ENCODE results near the gene SEMA4D.

SEMA4D gene

GRCh38 chr9:89408628-89409101, 89.2 kb downstream of the SEMA4D start:
- peaks cover 8% of the 10 kb centered on the region for H3K9me3 ChIP-seq (ENCODE audit: control insufficient read depth, low read length)
- no peak overlapping the region for H3K4me3 ChIP-seq (ENCODE audit: extremely low read depth, insufficient read depth, low read length, poor library complexity, severe bottlenecking)
- no peaks in the 10 kb centered on the region for H3K4me1 ChIP-seq (ENCODE audit: control insufficient read depth, insufficient read depth, low read length, poor library complexity, severe bottlenecking)
- no peak overlapping the region for H3K27ac ChIP-seq (ENCODE audit: low read depth, low read length, severe bottlenecking)
- H3K36me3 ChIP-seq (ENCODE audit: control insufficient read depth, insufficient read depth, low read length), result no peaks in the 10 kb centered on the region
- WGBS, 2 experiments (ENCODE audit: insufficient coverage in 2 of 2), result 88 to 96% methylated on average over 8 to 12 of the region's 12 CpGs

GRCh38 chr9:89407070-89407469, 90.8 kb downstream of the SEMA4D start:
- Histone ChIP-seq H3K9me3 (ENCODE audit: control insufficient read depth, low read length) (peaks cover 8% of the 10 kb centered on the region), H3K27ac (ENCODE audit: low read depth, low read length, severe bottlenecking) (no peak overlapping the region), H3K4me1 (ENCODE audit: control insufficient read depth, insufficient read depth, low read length, poor library complexity, severe bottlenecking) (no peaks in the 10 kb centered on the region), H3K36me3 (ENCODE audit: control insufficient read depth, insufficient read depth, low read length) (no peaks in the 10 kb centered on the region), H3K4me3 (ENCODE audit: extremely low read depth, insufficient read depth, low read length, poor library complexity, severe bottlenecking) (no peak overlapping the region)
- 100% methylated on average over 1 of the region's 2 CpGs; no CpG with 5 or more reads in 1 of the 2 experiments for WGBS, 2 experiments (ENCODE audit: insufficient coverage in 2 of 2)

DNA sequence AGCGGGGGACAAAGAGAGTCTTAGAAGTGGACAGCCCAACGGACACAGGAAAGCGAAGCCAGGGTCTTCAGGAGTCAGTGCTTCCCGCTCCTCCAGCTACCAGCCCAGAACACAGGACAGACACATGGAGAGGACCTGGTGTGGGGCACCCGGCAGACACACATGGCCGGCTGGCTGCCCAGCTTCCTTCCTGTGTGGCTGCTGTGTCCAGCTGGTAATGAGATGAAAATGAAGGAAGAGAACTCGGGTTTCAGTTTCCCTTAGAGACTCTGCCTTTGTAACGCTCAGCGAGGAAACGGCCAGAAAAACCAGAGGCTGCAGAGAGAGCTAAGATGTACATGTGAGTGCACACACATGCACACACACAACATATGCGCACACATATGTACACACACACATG, 92.1 kb downstream of the SEMA4D start:
- H3K4me1 ChIP-seq (ENCODE audit: control insufficient read depth, insufficient read depth, low read length, poor library complexity, severe bottlenecking), result no peaks in the 10 kb centered on the region
- no peaks in the 10 kb centered on the region for H3K36me3 ChIP-seq (ENCODE audit: control insufficient read depth, insufficient read depth, low read length)
- no peak overlapping the region for H3K4me3 ChIP-seq (ENCODE audit: extremely low read depth, insufficient read depth, low read length, poor library complexity, severe bottlenecking)
- 86 to 100% methylated on average over 2 to 7 of the region's 11 CpGs for WGBS, 2 experiments (ENCODE audit: insufficient coverage in 2 of 2)
- no peak overlapping the region for H3K27ac ChIP-seq (ENCODE audit: low read depth, low read length, severe bottlenecking)
- H3K9me3 ChIP-seq (ENCODE audit: control insufficient read depth, low read length), result peaks cover 3% of the 10 kb centered on the region

DNA sequence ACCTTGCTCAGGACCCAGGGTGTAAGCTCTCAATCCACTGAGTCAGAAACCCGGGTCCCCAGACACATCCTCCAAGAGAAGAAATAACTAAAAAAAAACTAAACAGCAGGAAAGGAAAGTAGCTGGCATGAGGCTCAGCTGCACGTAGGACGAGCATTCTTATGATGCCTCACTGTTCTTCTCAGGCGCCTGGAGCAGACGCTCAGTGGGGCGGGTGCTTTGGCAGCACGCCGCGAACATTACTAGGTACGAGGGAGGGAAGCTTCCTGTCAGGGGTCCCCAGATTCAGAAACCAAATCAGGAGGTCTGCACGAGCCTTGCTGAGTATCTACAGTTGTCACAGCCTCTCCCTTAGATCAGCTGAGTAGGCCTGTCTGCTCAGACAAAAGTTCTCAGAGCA, 93.8 kb downstream of the SEMA4D start:
- H3K9me3 ChIP-seq (ENCODE audit: control insufficient read depth, low read length), result no peaks in the 10 kb centered on the region
- H3K36me3 ChIP-seq (ENCODE audit: control insufficient read depth, insufficient read depth, low read length), result no peaks in the 10 kb centered on the region
- H3K4me1 ChIP-seq (ENCODE audit: control insufficient read depth, insufficient read depth, low read length, poor library complexity, severe bottlenecking), result no peaks in the 10 kb centered on the region
- no peak overlapping the region for H3K4me3 ChIP-seq (ENCODE audit: extremely low read depth, insufficient read depth, low read length, poor library complexity, severe bottlenecking)
- WGBS, 2 experiments (ENCODE audit: insufficient coverage in 2 of 2), result 90 to 94% methylated on average over 10 to 11 of the region's 11 CpGs
- no peak overlapping the region for H3K27ac ChIP-seq (ENCODE audit: low read depth, low read length, severe bottlenecking)

DNA sequence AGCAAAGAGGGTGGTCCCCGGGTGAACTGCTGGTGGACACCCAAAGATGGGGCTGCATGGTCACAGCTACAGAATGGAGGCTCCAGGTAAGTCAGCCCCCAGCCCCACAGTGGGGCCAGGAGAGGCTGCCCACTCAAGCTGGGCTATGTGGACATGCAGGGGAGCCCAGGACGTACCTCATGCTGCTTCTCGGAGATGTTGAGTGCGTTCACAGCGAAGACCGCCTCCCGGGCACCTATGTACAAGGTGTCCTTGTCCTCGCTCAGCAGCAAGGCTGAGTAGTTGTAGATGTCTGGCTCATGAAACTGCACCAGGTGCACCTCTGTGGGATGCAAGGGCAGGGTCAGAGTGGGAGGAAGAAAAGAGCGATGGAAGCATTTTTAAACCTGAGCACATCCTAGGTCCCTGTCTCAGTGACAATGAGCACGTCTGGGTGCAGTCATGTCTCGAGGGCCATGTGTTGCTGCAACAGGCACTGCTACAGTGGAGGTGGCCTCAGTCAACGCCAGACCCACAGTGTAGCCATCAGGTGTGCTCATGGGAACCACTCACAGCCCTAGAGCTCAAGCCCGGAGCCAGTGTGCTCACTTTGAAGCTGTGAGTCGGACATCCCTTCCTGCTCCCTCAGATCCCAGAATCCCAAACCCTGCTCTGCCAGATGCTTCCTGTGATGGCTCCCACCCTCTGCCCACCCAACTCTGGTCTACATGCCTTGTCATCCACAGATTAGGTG, 95.1 kb downstream of the SEMA4D start:
- Histone ChIP-seq H3K27ac (ENCODE audit: low read depth, low read length, severe bottlenecking) (no peak overlapping the region), H3K36me3 (ENCODE audit: control insufficient read depth, insufficient read depth, low read length) (no peaks in the 10 kb centered on the region), H3K4me3 (ENCODE audit: extremely low read depth, insufficient read depth, low read length, poor library complexity, severe bottlenecking) (no peak overlapping the region), H3K4me1 (ENCODE audit: control insufficient read depth, insufficient read depth, low read length, poor library complexity, severe bottlenecking) (no peaks in the 10 kb centered on the region), H3K9me3 (ENCODE audit: control insufficient read depth, low read length) (no peaks in the 10 kb centered on the region)
- 92 to 95% methylated on average over 14 of the region's 14 CpGs for WGBS, 2 experiments (ENCODE audit: insufficient coverage in 2 of 2)

DNA sequence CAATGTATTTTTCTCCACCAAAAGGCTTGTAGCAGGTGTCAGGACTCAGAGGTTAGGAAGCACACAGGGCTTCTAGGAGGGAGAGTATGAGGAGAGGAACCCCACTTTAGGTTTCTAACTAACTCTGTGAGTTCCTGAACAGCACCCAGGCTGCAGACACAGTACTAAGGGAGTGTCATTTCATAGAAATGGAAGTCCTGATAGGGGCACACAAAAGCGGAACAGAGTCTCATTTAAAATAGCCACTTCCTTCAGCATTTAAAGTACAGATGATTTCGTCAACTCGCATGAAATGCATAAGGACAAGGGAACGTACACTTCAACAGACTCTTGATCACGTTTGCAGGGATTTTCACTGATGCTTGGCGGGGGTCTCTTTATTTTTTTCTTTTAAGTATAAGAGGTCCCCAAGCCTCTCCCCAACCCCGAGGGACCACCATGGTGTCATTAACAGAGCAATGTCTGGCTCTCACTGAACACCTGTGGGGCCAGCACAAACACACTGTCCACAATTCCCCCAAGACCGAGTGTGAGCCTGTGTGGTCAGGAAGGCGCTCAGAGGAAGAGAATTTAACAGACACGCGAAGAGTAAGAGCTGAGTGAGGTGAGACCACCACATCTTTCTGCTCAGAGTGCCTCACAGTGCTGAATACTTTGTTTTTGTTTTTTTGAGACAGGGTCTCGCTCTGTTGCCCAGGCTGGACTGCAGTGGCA, 97.4 kb downstream of the SEMA4D start:
- no peak overlapping the region for H3K4me3 ChIP-seq (ENCODE audit: extremely low read depth, insufficient read depth, low read length, poor library complexity, severe bottlenecking)
- no peak overlapping the region for H3K27ac ChIP-seq (ENCODE audit: low read depth, low read length, severe bottlenecking)
- no peaks in the 10 kb centered on the region for H3K4me1 ChIP-seq (ENCODE audit: control insufficient read depth, insufficient read depth, low read length, poor library complexity, severe bottlenecking)
- peaks cover 3% of the 10 kb centered on the region for H3K36me3 ChIP-seq (ENCODE audit: control insufficient read depth, insufficient read depth, low read length)
- H3K9me3 ChIP-seq (ENCODE audit: control insufficient read depth, low read length), result no peaks in the 10 kb centered on the region
- WGBS, 2 experiments (ENCODE audit: insufficient coverage in 2 of 2), result 93 to 96% methylated on average over 12 of the region's 12 CpGs

DNA sequence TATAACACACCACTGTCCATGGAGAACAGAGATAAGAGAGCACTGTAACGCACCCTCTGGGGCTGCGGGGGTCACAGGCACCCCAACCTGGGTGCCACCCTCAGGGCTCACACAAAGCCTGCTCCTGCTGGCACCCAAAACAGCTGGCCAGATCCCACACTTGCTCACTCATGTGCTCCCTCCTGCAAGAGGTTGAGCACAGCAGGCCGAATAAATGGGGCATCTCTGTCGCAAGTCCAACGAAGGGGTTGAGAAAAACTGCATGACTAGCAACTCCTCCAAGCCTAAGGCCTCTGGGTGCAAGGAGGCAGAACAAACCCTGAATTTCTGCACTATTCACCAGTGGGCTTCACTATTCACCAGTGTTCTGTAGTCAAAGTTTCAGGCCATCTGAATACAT, 99.3 kb downstream of the SEMA4D start:
- H3K27ac ChIP-seq (ENCODE audit: low read depth, low read length, severe bottlenecking), result no peak overlapping the region
- no peaks in the 10 kb centered on the region for H3K9me3 ChIP-seq (ENCODE audit: control insufficient read depth, low read length)
- H3K4me3 ChIP-seq (ENCODE audit: extremely low read depth, insufficient read depth, low read length, poor library complexity, severe bottlenecking), result no peak overlapping the region
- H3K36me3 ChIP-seq (ENCODE audit: control insufficient read depth, insufficient read depth, low read length), result peaks cover 3% of the 10 kb centered on the region
- H3K4me1 ChIP-seq (ENCODE audit: control insufficient read depth, insufficient read depth, low read length, poor library complexity, severe bottlenecking), result no peaks in the 10 kb centered on the region
- WGBS, 2 experiments (ENCODE audit: insufficient coverage in 2 of 2), result 92 to 97% methylated on average over 5 of the region's 5 CpGs

DNA sequence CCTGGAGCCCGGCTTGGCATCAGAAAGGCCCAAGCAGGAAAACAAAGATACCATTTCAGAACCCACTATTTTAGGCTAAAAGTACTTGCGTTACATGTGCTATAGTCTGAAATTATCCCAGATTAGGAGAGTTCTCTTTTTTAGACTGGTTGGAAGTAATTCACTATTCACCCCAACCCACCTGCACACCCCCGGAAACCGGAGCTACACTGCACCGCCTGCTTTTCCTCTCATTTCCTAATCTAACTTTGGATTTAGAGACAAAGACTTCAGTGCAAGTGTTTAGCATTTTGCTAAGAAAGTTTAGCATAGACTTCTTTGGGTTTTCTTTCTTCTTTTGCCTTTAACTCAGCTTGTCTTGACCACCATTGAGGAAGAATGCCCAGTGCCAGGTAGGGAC, 100.4 kb downstream of the SEMA4D start:
- no peaks in the 10 kb centered on the region for H3K4me1 ChIP-seq (ENCODE audit: control insufficient read depth, insufficient read depth, low read length, poor library complexity, severe bottlenecking)
- H3K4me3 ChIP-seq (ENCODE audit: extremely low read depth, insufficient read depth, low read length, poor library complexity, severe bottlenecking), result no peak overlapping the region
- 80 to 85% methylated on average over 1 to 5 of the region's 5 CpGs for WGBS, 2 experiments (ENCODE audit: insufficient coverage in 2 of 2)
- H3K36me3 ChIP-seq (ENCODE audit: control insufficient read depth, insufficient read depth, low read length), result peaks cover 3% of the 10 kb centered on the region
- H3K9me3 ChIP-seq (ENCODE audit: control insufficient read depth, low read length), result no peaks in the 10 kb centered on the region
- H3K27ac ChIP-seq (ENCODE audit: low read depth, low read length, severe bottlenecking), result no peak overlapping the region

DNA sequence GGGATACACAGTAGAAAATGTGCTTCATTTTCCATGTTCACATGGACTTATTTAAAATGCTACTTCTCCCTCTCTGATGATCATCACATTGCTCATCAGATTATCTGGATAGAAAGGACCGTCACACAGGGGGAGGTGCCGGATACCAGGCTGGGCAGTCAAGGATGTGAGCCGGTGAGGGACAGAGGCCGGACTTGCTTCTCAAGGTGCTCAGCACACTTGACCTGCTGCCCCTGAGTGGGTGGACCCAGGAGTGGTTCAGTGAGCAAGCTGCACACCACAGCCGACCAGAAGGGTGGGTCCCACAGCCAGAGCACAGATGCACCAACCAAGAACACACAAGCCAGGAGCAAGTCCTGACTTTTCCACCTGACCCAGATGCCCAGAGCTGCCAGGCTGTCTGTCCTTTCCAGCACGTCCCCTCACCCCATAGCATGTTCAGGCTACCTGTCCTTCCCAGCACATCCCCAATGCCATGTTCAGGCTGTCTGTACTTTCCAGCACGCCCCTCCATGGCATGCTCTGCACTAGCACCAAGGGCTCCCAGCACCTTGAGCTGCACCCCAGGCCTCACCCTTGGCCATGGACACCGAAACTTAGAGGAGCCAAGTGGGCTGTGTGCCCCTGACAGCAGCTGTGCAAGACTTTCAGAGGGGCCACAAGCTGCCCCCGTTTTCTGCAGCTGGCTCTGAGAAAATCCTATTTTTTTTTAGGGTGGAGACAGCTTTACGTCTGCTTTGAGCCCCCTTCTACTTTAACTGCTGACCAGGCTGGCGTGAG, 101.8 kb downstream of the SEMA4D start:
- peaks cover 3% of the 10 kb centered on the region for H3K36me3 ChIP-seq (ENCODE audit: control insufficient read depth, insufficient read depth, low read length)
- no peak overlapping the region for H3K27ac ChIP-seq (ENCODE audit: low read depth, low read length, severe bottlenecking)
- H3K4me3 ChIP-seq (ENCODE audit: extremely low read depth, insufficient read depth, low read length, poor library complexity, severe bottlenecking), result no peak overlapping the region
- no peaks in the 10 kb centered on the region for H3K4me1 ChIP-seq (ENCODE audit: control insufficient read depth, insufficient read depth, low read length, poor library complexity, severe bottlenecking)
- WGBS, 2 experiments (ENCODE audit: insufficient coverage in 2 of 2), result 87 to 91% methylated on average over 9 to 10 of the region's 11 CpGs
- H3K9me3 ChIP-seq (ENCODE audit: control insufficient read depth, low read length), result no peaks in the 10 kb centered on the region

- H3K4me1 ChIP-seq (ENCODE audit: control insufficient read depth, insufficient read depth, low read length, poor library complexity, severe bottlenecking), result no peaks in the 10 kb centered on the region
- peaks cover 3% of the 10 kb centered on the region for H3K36me3 ChIP-seq (ENCODE audit: control insufficient read depth, insufficient read depth, low read length)
- no peak overlapping the region for H3K27ac ChIP-seq (ENCODE audit: low read depth, low read length, severe bottlenecking)
- 89 to 96% methylated on average over 6 to 8 of the region's 12 CpGs for WGBS, 2 experiments (ENCODE audit: insufficient coverage in 2 of 2)
- no peak overlapping the region for H3K4me3 ChIP-seq (ENCODE audit: extremely low read depth, insufficient read depth, low read length, poor library complexity, severe bottlenecking)
- H3K9me3 ChIP-seq (ENCODE audit: control insufficient read depth, low read length), result no peaks in the 10 kb centered on the region
Measured at GRCh38 chr9:89394412-89394811, 103.5 kb downstream of the SEMA4D start.

All from mesodermal cell (in vitro differentiated cells).